Body of pancreas (tissue), 4 donors: ENCODE results near the gene SPEM2. TPM values are rescaled to one million over a fixed set of nuclear protein-coding genes. Genes with fewer than 3 reads are reported as not detected.

Source experiments
- ATAC-seq: fragments of 150-250 bp; one replicate; pipeline ENCODE4 v1.9.1; 2016
- DNase-seq, 4 donors: peaks; one replicate each; pipeline ENCODE4 v3.0.0-alpha.2; 2019
- H3K27ac ChIP-seq, 4 donors: fragments of 200-600 bp; sonication (generic); 1 replicate in 3 of 4; 2 replicates in 1 of 4; pipeline versions ENCODE4 v1.5.1 to v1.6.1; 2016 to 2019; ENCODE audit warnings: mild to moderate bottlenecking in 1 of 4, mixed read lengths in 1 of 4, moderate library complexity in 1 of 4
- H3K27me3 ChIP-seq, 2 donors: fragments of 200-600 bp; sonication (generic); one replicate each; pipeline ENCODE4 v1.6.0; 2016; ENCODE audit warnings: mild to moderate bottlenecking in 1 of 2
- H3K36me3 ChIP-seq, 2 donors: fragments of 200-600 bp; sonication (generic); replicated peaks in 1 of 2; 2 replicates each; pipeline ENCODE4 v1.5.1; 2016; ENCODE audit warnings: low read depth in 2 of 2; ENCODE audit not compliant: insufficient read depth in 1 of 2
- H3K4me1 ChIP-seq: fragments of 200-600 bp; sonication (generic); one replicate; pipeline ENCODE4 v1.6.0; 2016
- H3K4me3 ChIP-seq, 2 donors: fragments of 200-600 bp; sonication (generic); 1 replicate in 1 of 2; 2 replicates in 1 of 2; pipeline ENCODE4 v1.5.1; 2016 to 2019
- H3K9me3 ChIP-seq, 3 donors: fragments of 200-600 bp; sonication (generic); 1 replicate in 2 of 3; 2 replicates in 1 of 3; pipeline ENCODE4 v1.5.1; 2016
- CTCF ChIP-seq, 7 experiments: fragments of 450-650 bp in 4 of 7; fragments of 200-600 bp in 3 of 7; sonication (generic) in 3 of 7; IDR thresholded peaks; one replicate each; pipeline ENCODE4 v1.5.1; 2016 to 2019; ENCODE audit warnings: antibody characterized with exemption in 7 of 7
- POLR2A ChIP-seq, 3 donors: fragments of 450-650 bp; IDR thresholded peaks; one replicate each; pipeline ENCODE4 v1.6.1; 2016; ENCODE audit warnings: antibody characterized with exemption in 3 of 3, mild to moderate bottlenecking in 2 of 3
- WGBS, 2 donors: methylation state at CpG; one replicate each; pipeline ENCODE4 v1.1.5; 2017; 5-methylcytosine and 5-hydroxymethylcytosine counted together
- intact Hi-C: fragments of 100-400 bp; cut with DNase I; formaldehyde crosslinking; loops from one replicate; pipeline ENCODE4 v1.15.1; 2023
- total RNA-seq, 2 donors: library from RNA; depleted of rRNA; stranded (reverse); fragments of >200 nt; gene quantifications; one replicate each; pipeline ENCODE4 v1.1.0, GENCODE V29; 2016

Gene SPEM2
- total RNA-seq, 2 donors from 2014 or later = not detected

GRCh38 chr17:7429722-7430121, 4.3 kb downstream of the SPEM2 start:
- 77 to 88% methylated on average over 9 to 10 of the region's 10 CpGs for WGBS, 2 donors
- TF ChIP-seq CTCF (IDR thresholded peaks at IDR 0.05) (no peak), POLR2A (IDR thresholded peaks at IDR 0.05) (no peak)
- no peak overlapping the region for H3K27ac ChIP-seq
- intact Hi-C loops = no loop called here
- DNase-seq (no peak), ATAC-seq (no peak)
- H3K4me1 ChIP-seq = no peaks in the 10 kb centered on the region
- no peak overlapping the region for H3K4me3 ChIP-seq
- no peaks in the 10 kb centered on the region for H3K9me3 ChIP-seq
- no peaks in the 10 kb centered on the region for H3K27me3 ChIP-seq
- no peaks in the 10 kb centered on the region for H3K36me3 ChIP-seq

GRCh38 chr17:7431231-7431630, 5.8 kb downstream of the SPEM2 start:
- no peak for ATAC-seq

GRCh38 chr17:7432296-7432695, 6.9 kb downstream of the SPEM2 start:
- intact Hi-C loops = no loop called here
- WGBS, 2 donors = 88 to 90% methylated on average over 11 of the region's 11 CpGs
- no peaks in the 10 kb centered on the region for H3K9me3 ChIP-seq
- no peak overlapping the region for H3K4me3 ChIP-seq
- DNase-seq (no peak), ATAC-seq (no peak)
- no peaks in the 10 kb centered on the region for H3K36me3 ChIP-seq
- no peak overlapping the region for H3K27ac ChIP-seq
- TF ChIP-seq POLR2A (IDR thresholded peaks at IDR 0.05) = no peak
- TF ChIP-seq CTCF (IDR thresholded peaks at IDR 0.05) = no peak
- H3K27me3 ChIP-seq = no peaks in the 10 kb centered on the region
- H3K4me1 ChIP-seq = peaks cover 19% of the 10 kb centered on the region

More at GRCh38 chr17:7431231-7431630, 5.8 kb downstream of the SPEM2 start:
- no peak for DNase-seq
- Histone ChIP-seq H3K36me3 (no peaks in the 10 kb centered on the region), H3K27me3 (no peaks in the 10 kb centered on the region), H3K4me1 (peaks cover 9% of the 10 kb centered on the region), H3K27ac (no peak overlapping the region), H3K4me3 (no peak overlapping the region), H3K9me3 (no peaks in the 10 kb centered on the region)
- TF ChIP-seq POLR2A (IDR thresholded peaks at IDR 0.05) = no peak
- no peak for TF ChIP-seq CTCF (IDR thresholded peaks at IDR 0.05)
- 71 to 100% methylated on average over 1 of the region's 1 CpG for WGBS, 2 donors
- intact Hi-C loops = no loop called here

GRCh38 chr17:7435676-7436555, 10.5 kb downstream of the SPEM2 start:
- Histone ChIP-seq H3K27me3 (no peaks in the 10 kb centered on the region), H3K4me1 (peaks cover 48% of the 10 kb centered on the region), H3K4me3 (peak overlapping the region; percentile 25 to 32), H3K9me3 (no peaks in the 10 kb centered on the region), H3K36me3 (no peaks in the 10 kb centered on the region), H3K27ac (peak overlapping the region; percentile 80 to 94 (median 90))
- TF ChIP-seq POLR2A (IDR thresholded peaks at IDR 0.05) (peak in 2 of 3 donors; percentile 8 to 32), CTCF (IDR thresholded peaks at IDR 0.05) (peak in 2 of 7 experiments; percentile 3 to 27)
- intact Hi-C loops = no loop called here
- WGBS, 2 donors = 5 to 7% methylated on average over 8 to 46 of the region's 49 CpGs
- DNase-seq (peak; percentile 56 to 62 (median 57)), ATAC-seq (peak; percentile 9)
